ENCODE data around the gene NUP153. TPM values are rescaled to one million over a fixed set of nuclear protein-coding genes. Genes with fewer than 3 reads are reported as not detected.
A peak's percentile ranks its signal among the peaks of the same experiment; 100 is the strongest.
"Not testable (repeated sequence)": the region's sequence is repeated elsewhere in the genome, so short reads cannot be mapped to it uniquely, and the experiment has no call there.

NUP153 gene
- total RNA-seq = 10 to 100 TPM; 20.7 to 30.5 (median 26.0) TPM
- polyA plus RNA-seq = 1 to 10 TPM; 5.3 to 6.0 TPM
- long read RNA-seq, donor 1, full-length matches to known transcripts = 5 of 15 reads
- long read RNA-seq, donor 1, partial matches to known transcripts = 7 of 15 reads
- long read RNA-seq, donor 1, other reads (novel, unspliced or antisense) = 3 of 15 reads
- long read RNA-seq, donor 2, full-length matches to known transcripts = 3 of 10 reads
- long read RNA-seq, donor 2, partial matches to known transcripts = 5 of 10 reads
- long read RNA-seq, donor 2, other reads (novel, unspliced or antisense) = 2 of 10 reads
- long read RNA-seq, donor 3, full-length matches to known transcripts = 3 of 25 reads
- long read RNA-seq, donor 3, partial matches to known transcripts = 21 of 25 reads
- long read RNA-seq, donor 3, other reads (novel, unspliced or antisense) = 1 of 25 reads

DNA sequence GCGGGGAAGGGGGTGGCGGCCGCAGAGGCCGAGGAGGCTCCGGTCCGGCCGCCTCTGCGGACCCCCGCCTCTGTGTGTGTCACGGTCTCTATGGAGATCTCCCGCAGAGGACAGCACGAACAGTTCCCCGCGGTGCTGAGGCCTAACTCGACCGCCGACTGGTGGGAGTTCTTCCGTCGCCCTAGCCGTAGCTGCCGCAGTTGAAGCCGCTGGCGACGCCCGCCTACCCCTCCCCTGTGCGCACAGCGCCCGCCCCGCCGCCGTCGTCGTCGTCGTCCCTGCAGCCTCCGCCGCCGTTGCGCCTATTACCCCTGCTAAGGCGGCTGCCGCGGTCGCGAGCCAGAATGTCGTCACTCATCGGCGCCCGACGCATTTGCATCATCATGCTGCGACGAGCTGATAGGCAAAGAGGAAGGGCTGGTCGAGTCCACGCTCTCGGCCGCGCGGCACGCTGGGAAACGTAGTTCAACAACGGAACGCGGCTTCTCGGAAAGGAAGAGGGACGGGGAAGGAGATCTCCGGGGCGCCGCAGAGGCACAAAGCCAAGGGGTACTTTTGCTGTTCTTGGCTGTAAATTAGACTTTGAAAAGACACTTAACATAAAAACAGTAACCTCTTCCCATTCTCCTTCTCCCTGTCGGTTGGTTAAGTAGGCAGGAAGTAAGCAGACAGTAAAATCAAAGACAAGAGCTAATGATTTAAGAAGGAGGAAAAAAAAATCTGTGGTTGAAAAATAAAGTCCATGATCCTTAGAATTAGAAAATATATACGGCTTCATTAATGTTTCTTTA, at the start of gene NUP153:
Gene NUP153, minus strand, starts transcription at position 346 of the 791 bp plus-strand sequence. CDS start 538 bp downstream, outside the sequence.
- intact Hi-C loops (cut with DNase I) = loop anchor here in 4 of 10 donors (2.0 to 10.0 kb wide), 4 partner anchors 104 to 448 kb away; partner anchors contain the start of genes FAM8A1 (in 3 of the 4), KDM1B (in 1 of the 4), KIF13A (in 1 of the 4) and TPMT (in 1 of the 4)
- no peaks in the 10 kb centered on the region for H3K36me3 ChIP-seq
- H3K4me1 ChIP-seq = peaks cover 3 to 47% (median 35%) of the 10 kb centered on the region in 9 donors
- H3K27ac ChIP-seq = peak within 1 kb of the TSS; percentile 94 to 100 (median 99)
- WGBS, 2 donors = 0 to 1% methylated on average over 68 to 69 of the region's 69 CpGs
- H3K27me3 ChIP-seq = no peaks in the 10 kb centered on the region
- peak; percentile 86 to 94 (median 88) for ATAC-seq
- DNase-seq = peak; percentile 98 to 99
- H3K4me3 ChIP-seq = peak within 1 kb of the TSS; percentile 71 to 100 (median 96)
- no peaks in the 10 kb centered on the region for H3K9me3 ChIP-seq
- TF ChIP-seq, protein P1, sequence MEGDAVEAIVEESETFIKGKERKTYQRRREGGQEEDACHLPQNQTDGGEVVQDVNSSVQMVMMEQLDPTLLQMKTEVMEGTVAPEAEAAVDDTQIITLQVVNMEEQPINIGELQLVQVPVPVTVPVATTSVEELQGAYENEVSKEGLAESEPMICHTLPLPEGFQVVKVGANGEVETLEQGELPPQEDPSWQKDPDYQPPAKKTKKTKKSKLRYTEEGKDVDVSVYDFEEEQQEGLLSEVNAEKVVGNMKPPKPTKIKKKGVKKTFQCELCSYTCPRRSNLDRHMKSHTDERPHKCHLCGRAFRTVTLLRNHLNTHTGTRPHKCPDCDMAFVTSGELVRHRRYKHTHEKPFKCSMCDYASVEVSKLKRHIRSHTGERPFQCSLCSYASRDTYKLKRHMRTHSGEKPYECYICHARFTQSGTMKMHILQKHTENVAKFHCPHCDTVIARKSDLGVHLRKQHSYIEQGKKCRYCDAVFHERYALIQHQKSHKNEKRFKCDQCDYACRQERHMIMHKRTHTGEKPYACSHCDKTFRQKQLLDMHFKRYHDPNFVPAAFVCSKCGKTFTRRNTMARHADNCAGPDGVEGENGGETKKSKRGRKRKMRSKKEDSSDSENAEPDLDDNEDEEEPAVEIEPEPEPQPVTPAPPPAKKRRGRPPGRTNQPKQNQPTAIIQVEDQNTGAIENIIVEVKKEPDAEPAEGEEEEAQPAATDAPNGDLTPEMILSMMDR (IDR thresholded peaks at IDR 0.05) = no peak

DNA sequence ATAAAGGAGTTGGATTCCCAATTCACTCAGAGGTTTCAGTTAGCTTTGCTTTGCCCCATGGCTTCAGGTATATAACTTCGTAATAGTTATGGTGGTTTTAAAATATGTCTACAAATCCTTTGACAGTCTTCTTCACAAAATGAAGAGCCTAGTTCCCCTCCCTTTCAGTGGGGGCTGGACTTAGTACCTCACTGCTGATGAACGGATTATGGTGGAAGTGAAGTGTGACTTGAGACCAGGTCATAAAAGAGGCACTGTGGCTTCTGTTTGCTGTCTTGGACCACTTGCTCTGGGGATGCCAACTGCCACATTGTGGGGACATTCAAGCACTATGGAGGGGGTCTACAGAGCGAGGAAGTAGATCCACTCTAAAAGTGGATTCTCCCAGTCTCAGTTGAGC, 47.5 kb upstream of the NUP153 start:
- H3K4me3 ChIP-seq = no peak overlapping the region
- 83 to 87% methylated on average over 3 of the region's 3 CpGs for WGBS, 2 donors
- no peaks in the 10 kb centered on the region for H3K4me1 ChIP-seq
- TF ChIP-seq, protein P1 (IDR thresholded peaks at IDR 0.05) = no peak
- H3K27ac ChIP-seq = no peak overlapping the region
- H3K36me3 ChIP-seq = peaks cover 0 to 15% (median 0%) of the 10 kb centered on the region in 9 donors
- no peak for ATAC-seq
- H3K27me3 ChIP-seq = no peaks in the 10 kb centered on the region
- no peak for DNase-seq
- intact Hi-C loops (cut with DNase I) = loop anchor here in 1 of 10 donors (5.0 kb wide), 1 partner anchor 322 kb away; no protein-coding TSS in a partner anchor
- H3K9me3 ChIP-seq = no peaks in the 10 kb centered on the region

DNA sequence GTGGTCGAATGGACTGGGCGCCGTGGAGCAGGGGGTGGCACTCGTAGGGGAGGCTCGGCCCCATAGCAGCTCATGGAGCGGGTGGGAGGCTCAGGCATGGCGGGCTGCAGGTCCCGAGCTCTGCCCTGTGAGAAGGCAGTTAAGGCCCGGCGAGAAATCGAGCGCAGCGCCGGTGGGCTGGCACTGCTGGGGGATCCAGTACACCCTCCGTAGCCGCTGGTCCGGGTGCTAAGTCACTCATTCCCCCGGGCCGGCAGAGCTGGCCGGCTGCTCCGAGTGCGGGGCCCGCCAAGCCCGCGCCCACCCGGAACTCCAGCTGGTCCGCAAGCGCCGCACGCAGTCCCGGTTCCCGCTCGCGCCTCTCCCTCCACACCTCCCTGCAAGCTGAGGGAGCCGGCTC, 38.6 kb upstream of the NUP153 start:
- H3K27ac ChIP-seq; H3K9me3 ChIP-seq; H3K27me3 ChIP-seq; intact Hi-C loops (cut with DNase I); H3K36me3 ChIP-seq; ATAC-seq; H3K4me3 ChIP-seq; DNase-seq: not testable (repeated sequence)
- peaks cover 0 to 14% (median 0%) of the 10 kb centered on the region in 9 donors for H3K4me1 ChIP-seq
- 96 to 99% methylated on average over 31 to 35 of the region's 35 CpGs for WGBS, 2 donors

DNA sequence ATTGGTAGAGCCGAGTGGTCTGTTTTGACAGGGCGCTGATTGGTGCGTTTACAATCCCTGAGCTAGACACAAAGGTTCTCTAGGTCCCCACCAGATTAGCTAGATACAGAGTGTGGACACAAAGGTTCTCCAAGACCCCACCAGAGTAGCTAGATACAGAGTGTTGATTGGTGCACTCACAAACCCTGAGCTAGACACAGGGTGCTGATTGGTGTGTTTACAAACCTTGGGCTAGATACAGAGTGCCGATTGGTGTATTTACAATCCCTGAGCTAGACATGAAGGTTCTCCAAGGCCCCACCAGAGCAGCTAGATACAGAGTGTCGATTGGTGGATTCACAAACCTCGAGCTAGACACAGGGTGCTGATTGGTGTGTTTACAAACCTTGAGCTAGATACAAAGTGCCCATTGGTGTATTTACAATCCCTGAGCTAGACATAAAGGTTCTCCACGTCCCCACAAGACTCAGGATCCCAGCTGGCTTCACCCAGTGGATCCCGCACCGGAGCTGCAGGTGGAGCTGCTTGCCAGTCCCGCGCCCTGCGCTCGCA, 38.1 kb upstream of the NUP153 start:
- ATAC-seq; DNase-seq; H3K9me3 ChIP-seq; H3K27ac ChIP-seq; H3K36me3 ChIP-seq; H3K27me3 ChIP-seq; H3K4me3 ChIP-seq; intact Hi-C loops (cut with DNase I): not testable (repeated sequence)
- WGBS, 2 donors = 84 to 86% methylated on average over 12 to 13 of the region's 13 CpGs
- H3K4me1 ChIP-seq = peaks cover 0 to 14% (median 0%) of the 10 kb centered on the region in 9 donors
